ENCODE results near the gene TNKS1BP1.

The TNKS1BP1 gene

DNA sequence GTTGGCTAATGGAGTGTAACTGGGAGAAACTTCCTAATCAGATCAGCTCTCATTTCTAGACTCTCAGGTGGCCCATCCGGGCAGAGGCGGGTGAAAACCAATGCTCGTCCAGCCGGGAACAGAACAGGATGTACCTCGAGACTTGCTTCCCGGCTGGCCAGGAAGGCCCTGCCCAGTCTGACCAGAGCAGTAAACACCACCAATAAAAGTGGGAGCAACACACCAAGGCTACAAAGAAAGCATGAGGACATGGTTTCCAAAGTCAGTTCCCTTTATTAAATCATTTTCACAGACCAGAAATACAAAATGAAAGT lies 940 bp upstream of the TNKS1BP1 start:
- DNase-seq: no peak

DNA sequence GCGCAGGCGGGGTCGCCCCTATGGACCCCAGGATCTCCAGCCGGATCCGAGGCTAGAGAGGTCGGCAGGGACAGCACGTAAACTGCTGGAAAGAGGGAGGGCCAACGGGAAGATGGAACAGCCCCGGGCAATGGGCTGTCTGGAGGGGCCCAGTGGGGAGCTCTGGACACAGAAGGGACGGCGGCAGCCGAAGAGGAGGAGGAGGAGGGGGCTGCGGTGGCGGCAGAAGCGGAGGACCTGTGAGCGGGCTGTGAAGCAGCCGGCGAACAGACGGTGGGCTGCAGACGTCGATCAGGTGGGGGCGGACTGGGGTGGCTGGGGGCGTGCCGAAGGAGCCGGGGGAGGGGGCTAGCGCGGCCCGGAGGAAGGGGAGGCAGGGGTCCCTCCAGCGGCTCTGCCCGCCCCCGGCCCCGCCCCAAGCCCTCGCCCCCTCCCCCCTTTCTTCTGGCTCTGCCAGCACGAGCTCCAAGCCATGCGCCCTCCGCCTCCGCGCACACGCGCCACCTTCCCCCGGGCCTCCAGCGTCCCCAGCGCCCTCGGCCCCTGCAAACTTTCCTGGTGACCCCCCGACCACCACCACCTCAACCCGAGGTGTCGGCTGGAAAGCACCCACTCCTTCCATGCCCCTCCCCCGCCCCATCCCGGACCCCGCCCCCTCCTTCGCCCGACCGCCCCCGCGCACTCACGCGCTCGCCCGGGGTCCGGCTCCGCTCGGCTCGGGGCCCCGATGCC lies 432 bp downstream of the TNKS1BP1 start:
- DNase-seq: no peak

GRCh38 chr11:57323855-57324153 lies 948 bp downstream of the TNKS1BP1 start:
- DNase-seq: no peak

GRCh38 chr11:57323167-57323854 lies 1.4 kb downstream of the TNKS1BP1 start:
- no peak for DNase-seq

GRCh38 chr11:57322256-57323166 lies 2.2 kb downstream of the TNKS1BP1 start:
- DNase-seq: no peak

DNA sequence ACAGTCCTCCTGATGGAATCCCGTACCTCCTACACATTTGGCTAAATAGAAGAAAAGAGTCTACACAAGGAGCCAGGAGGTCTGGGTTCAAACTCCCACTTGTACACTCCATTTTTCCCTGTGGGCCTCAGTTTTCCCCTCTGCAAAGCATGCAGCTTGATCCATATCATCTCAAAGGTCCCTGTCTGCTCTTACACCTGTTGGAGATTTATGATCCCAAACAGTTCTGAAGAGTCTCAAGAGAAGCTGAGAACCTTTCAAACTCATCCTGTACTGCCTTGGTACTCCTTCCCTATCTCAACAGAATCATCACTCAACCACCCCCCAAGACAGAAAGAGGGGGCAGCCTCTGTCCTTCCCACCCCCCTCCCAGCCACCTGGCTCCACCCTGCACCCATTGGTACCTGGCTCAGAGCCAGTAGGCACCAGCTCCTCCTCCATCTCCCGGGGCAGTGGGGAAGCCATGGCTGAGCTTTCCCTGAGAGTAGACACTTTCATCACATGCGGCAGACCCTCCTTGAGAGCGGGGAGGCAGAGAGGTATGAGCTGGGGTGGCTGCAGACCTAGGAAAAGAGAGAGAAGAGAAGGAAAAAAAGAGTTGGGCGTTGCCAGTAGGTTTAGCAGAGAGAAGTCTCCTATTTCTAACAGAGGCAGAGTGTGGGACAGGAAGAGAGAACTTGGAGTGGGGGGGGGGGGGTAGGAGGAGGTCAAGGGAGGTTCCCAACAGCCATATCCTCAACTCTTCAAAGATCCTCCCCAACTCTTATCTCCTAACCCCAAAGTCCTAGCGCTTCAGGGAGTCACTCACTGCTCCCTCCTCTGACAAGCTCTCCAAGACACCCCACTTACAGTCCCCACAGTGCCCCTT lies 3.1 kb downstream of the TNKS1BP1 start:
- no peak for DNase-seq

DNA sequence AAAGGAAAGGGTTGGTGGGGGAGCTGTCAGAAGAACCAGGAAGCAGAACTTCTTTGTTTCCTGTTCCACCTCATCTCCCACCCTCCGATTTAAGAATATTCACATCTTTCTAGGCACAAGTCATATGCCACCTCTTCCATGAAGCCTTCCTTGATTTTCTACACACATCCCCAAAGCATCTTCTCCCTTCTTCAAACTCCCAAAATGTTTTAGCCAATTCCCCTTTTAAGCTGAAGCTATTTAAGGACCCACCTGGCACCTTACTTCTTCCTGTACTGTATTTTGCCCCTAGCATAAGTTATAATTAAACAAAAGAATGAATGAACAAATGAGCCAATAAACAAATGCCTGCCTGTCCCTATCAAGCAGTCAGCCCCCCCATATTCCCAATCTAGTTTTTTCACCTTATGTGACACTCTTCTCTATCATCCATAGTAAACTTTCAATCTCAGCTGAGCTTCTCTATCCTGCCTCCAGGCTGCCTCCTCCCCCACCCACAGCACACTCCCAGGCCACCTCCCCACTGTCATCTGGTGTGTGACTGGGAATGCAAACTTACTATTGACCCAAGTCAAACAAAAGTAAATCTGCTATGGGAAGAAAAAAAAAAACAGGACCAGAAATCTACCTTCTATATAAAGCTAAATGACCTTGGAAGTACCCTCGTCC lies 3.9 kb downstream of the TNKS1BP1 start:
- DNase-seq: no peak

DNA sequence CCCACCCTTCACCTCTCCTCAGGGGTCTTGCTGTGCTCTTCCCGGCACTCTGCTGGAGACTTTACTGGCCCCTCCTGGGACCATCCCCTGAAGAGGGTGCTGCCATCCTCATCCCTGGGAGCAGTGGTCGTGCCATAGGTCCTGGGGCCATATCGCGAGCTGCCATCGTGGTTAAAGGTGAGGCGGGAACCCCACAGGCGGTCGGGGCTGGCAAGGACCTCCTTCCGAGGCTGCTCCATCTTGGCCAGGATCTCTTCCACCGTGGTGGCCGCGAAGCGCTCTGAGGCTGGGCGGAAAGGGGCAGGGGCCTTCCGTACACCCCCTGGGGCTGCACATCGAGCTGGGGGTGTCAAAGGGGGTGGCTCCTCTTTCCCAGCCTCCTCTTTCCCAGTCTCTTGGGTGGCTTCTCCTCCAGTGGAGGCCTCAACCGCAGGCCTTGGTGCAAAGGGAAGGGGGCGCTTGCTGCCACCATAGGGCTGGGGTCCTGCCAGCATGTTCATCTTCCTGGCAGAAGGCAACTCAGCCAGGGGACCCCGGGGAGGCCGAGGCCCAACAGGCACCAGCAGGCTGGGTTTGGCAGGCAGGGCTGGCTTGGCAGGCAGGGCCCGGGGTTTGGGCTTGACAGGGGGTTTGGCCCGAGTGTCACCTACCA lies 4.6 kb downstream of the TNKS1BP1 start:
- no peak for DNase-seq

DNA sequence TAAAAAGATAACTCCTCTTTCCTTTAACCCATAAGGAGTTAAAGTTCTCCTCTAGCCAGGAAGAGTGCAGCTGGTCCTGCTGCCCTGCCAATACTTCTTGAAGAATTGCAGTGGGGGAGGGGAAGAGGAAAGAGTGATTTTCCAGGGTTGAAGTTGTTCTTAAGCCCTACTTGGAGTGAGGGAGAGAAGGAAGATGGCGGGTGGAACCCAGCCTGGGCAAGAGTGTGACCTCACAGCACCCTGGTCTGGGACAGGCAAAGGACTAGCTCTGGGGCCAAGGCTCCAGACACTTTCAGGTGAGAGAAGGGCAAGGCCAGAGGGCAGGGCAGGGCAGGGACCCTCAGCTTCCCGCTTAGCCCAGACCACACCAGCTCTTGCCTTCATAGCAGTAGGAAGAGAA lies 6.6 kb downstream of the TNKS1BP1 start:
- no peak for DNase-seq

GRCh38 chr11:57316017-57316416 lies 8.7 kb downstream of the TNKS1BP1 start:
- DNase-seq: no peak

DNA sequence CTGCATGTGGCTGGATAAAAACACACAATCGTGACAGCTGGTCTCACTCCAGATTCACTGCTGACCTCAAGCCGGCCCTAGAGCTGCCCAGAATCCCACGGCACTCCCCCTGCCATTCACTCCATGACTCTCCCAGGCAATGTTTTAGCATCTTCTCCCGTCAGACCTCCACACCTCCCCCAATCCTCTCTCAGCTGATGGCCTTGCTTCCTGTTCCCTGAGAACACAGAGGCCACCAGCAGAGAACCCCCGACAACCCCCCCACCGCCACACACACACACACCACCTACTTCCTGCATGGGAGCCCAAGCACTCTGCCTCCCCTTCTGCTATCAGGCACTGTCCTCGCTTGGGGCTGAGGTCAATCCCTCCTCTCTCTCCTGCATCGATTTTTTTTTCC lies 9.3 kb downstream of the TNKS1BP1 start:
- DNase-seq: no peak

- no peak for DNase-seq
Observed at GRCh38 chr11:57314221-57314973, 10.4 kb downstream of the TNKS1BP1 start.

- DNase-seq: no peak
Observed at GRCh38 chr11:57313788-57314135, 11.0 kb downstream of the TNKS1BP1 start.

DNA sequence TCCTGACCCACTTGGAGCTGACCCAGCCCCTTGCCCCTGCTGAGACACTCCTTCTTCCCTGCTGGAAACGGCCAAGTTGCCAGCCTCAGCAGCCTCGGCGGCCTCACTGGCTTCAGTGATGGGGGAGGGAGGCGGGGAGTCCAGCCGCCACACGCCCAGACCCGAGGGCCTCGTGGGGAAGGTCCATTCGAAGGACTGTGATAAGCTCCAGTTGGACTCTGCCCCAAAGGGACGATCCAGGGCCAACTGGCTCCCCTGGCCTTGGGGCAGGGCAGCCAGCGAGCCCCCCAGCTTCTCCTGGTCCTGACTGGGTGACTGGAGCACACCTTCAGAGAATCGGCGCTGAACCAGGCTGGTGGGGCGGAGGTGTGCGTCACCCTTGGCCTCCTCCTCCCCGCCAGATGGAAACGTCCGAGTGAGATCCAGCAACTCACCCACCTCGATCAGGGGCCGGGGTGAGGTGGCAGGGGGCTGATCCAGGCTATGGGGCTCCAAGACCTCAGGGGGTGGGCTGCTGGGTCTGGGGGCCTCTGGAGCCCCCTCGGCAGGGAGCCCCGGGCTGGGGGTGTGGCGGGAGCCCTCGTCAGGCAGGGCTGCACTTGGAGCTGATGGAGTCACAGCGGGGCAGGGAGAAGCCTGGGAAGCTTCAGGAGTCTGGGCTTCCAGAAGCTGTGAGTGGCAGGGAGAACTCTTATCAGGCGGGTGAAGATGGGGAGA lies 11.5 kb downstream of the TNKS1BP1 start:
- DNase-seq: no peak

DNA sequence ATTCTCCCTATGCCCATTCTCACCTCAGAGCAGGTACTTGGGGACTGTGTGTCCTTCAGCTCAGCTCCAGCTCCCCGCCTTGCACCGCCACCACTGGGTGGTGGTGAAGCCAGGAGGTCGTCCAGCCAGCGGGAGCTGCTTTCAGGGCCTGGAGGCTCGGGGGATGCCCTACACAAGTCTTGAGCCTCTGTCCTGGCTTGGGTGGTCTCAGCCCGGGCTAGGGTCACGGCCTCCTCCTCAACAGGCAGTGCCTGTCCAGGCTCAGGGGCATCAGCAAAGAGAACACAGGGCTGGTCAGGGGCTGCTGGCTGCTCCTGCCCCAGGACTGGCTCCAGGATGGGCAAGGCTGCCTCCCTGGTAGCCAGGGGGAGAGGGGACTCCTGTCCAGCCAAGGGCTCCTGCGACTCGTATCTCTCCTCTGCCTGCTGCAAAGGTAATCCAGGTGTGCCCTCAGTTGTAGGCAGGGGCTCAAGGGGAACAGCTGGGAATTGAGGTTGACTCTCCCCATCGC lies 12.2 kb downstream of the TNKS1BP1 start:
- no peak for DNase-seq

GRCh38 chr11:57311109-57311936 lies 13.4 kb downstream of the TNKS1BP1 start:
- DNase-seq: peak; percentile 27 to 52

DNA sequence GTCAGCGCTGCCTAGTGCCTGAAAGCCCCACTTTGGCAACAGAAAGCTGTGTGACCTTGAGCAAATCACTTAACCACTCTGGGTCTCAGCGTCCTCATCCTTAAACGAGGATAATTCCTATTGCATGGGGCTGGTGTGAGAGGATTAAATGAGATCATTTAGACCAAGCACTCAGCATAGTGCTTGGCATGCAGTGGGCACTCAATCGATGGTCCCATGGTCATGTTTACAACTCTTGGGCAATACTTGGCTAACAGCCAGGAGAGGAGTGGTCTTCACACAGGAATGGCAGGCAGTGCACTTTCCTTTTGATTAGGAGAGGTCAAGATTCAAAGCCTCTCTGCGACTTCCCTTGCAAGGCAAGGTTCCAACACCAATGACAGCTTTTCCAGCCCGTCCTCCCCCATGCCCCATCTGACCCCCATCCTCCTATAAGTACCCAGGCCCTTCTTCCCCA lies 14.1 kb downstream of the TNKS1BP1 start:
- no peak for DNase-seq

GRCh38 chr11:57310091-57310490 lies 14.7 kb downstream of the TNKS1BP1 start:
- DNase-seq: no peak

All from CD4-positive, alpha-beta T cell treated with Interleukin-1 beta for 1 hour (primary cell).